Transverse colon (tissue), 4 donors: Measurements from ENCODE around the gene HHIPL1. TPM values are rescaled to one million over a fixed set of nuclear protein-coding genes. Genes with fewer than 3 reads are reported as not detected.

Experiments used
- DNase-seq: peaks from one replicate; pipeline ENCODE4 v3.0.0-alpha.2; 2019
- H3K27ac ChIP-seq, 4 donors: fragments of 200-600 bp; sonication (generic); 2 replicates each; pipeline ENCODE4 v1.5.1; 2016 to 2018; ENCODE audit warnings: inconsistent platforms in 4 of 4
- H3K27me3 ChIP-seq: fragments of 200-600 bp; sonication (generic); 2 replicates; pipeline ENCODE4 v1.5.1; 2017; ENCODE audit warnings: inconsistent platforms
- H3K36me3 ChIP-seq, 4 donors: fragments of 200-600 bp; sonication (generic); 2 replicates each; pipeline ENCODE4 v1.5.1; 2017 to 2019; ENCODE audit warnings: inconsistent platforms in 4 of 4
- H3K4me1 ChIP-seq, 4 donors: fragments of 200-600 bp; sonication (generic); 2 replicates each; pipeline ENCODE4 v1.5.1; 2017 to 2020; ENCODE audit warnings: inconsistent platforms in 4 of 4
- H3K4me3 ChIP-seq, 4 donors: fragments of 200-600 bp; sonication (generic); 1 replicate in 1 of 4; 2 replicates in 3 of 4; pipeline versions ENCODE4 v1.5.1 to v1.6.1; 2017 to 2019; ENCODE audit warnings: inconsistent platforms in 4 of 4
- H3K9me3 ChIP-seq, 2 donors: fragments of 200-600 bp; sonication (generic); 2 replicates each; pipeline ENCODE4 v1.5.1; 2017 to 2019; ENCODE audit warnings: inconsistent platforms in 2 of 2
- CTCF ChIP-seq, 5 experiments: fragments of 200-600 bp in 3 of 5; fragments of 450-650 bp in 2 of 5; sonication (generic) in 3 of 5; IDR thresholded peaks; 1 replicate in 2 of 5; 2 replicates in 3 of 5; pipeline ENCODE4 v1.5.1; 2016 to 2017; ENCODE audit warnings: antibody characterized with exemption in 5 of 5, inconsistent platforms in 3 of 5, mild to moderate bottlenecking in 2 of 5, moderate library complexity in 1 of 5
- EP300 ChIP-seq: sonication (generic); formaldehyde crosslinking; IDR thresholded peaks from one replicate; pipeline ENCODE4 v1.6.1; 2017; ENCODE audit warnings: antibody characterized with exemption, low read depth
- POLR2A ChIP-seq: fragments of 450-650 bp; IDR thresholded peaks from one replicate; pipeline ENCODE4 v1.6.1; 2016; ENCODE audit warnings: antibody characterized with exemption, mild to moderate bottlenecking, moderate library complexity
- POLR2AphosphoS5 ChIP-seq, 3 donors: sonication (generic); formaldehyde crosslinking; IDR thresholded peaks; one replicate each; pipeline ENCODE4 v1.6.1; 2016; ENCODE audit warnings: antibody characterized with exemption in 3 of 3
- whole genome bisulfite sequencing, 2 donors: methylation state at CpG; one replicate each; pipeline ENCODE4 v1.1.5; 2018; ENCODE audit warnings: low coverage in 1 of 2; 5-methylcytosine and 5-hydroxymethylcytosine counted together
- in situ Hi-C, 4 donors: fragments of 200-750 bp; cut with MboI; loops; one replicate each; pipeline versions ENCODE4 v1.15.0 to v1.15.1; 2017; ENCODE audit warnings: low sequenced_read_pairs in 3 of 4, low pct_ligation_motif_present in 1 of 4, low pct_unique_long_range_greater_than_20kb in 1 of 4
- intact Hi-C: fragments of 100-400 bp; cut with DNase I; formaldehyde crosslinking; loops from one replicate; pipeline ENCODE4 v1.15.1; 2023; ENCODE audit warnings: low total_unique reads
- total RNA-seq, 4 donors: library from RNA; depleted of rRNA; stranded (reverse); fragments of >200 nt; gene quantifications; one replicate each; pipeline ENCODE4 v1.1.0, GENCODE V29; 2016

HHIPL1 gene
- total RNA-seq, 4 donors from 2014 or later: 0.40 to 31.0 (median 0.87) TPM

GRCh38 chr14:99608591-99608990, 36.3 kb upstream of the HHIPL1 start:
- in situ Hi-C loops (loop anchor here in 1 of 4 donors (25.0 kb wide), 1 partner anchor 96 kb away; no protein-coding TSS in a partner anchor), intact Hi-C loops (no loop called here)
- peaks cover 4 to 26% (median 9%) of the 10 kb centered on the region in 4 donors for H3K4me1 ChIP-seq
- 96% methylated on average over 2 of the region's 2 CpGs; no CpG with 5 or more reads in 1 of the 2 donors for WGBS, 2 donors
- no peak overlapping the region for H3K27ac ChIP-seq
- TF ChIP-seq EP300: no peak
- TF ChIP-seq POLR2A: no peak
- no peak for TF ChIP-seq CTCF (IDR thresholded peaks at IDR 0.05)
- no peak for TF ChIP-seq POLR2AphosphoS5 (IDR thresholded peaks at IDR 0.05)
- H3K4me3 ChIP-seq: no peak overlapping the region
- no peaks in the 10 kb centered on the region for H3K27me3 ChIP-seq
- no peak for DNase-seq
- H3K36me3 ChIP-seq: no peaks in the 10 kb centered on the region
- H3K9me3 ChIP-seq: no peaks in the 10 kb centered on the region

GRCh38 chr14:99609245-99610170, 35.4 kb upstream of the HHIPL1 start:
- Histone ChIP-seq H3K27ac (no peak overlapping the region), H3K4me3 (no peak overlapping the region), H3K9me3 (no peaks in the 10 kb centered on the region), H3K27me3 (no peaks in the 10 kb centered on the region), H3K4me1 (peaks cover 4 to 25% (median 9%) of the 10 kb centered on the region in 4 donors), H3K36me3 (no peaks in the 10 kb centered on the region)
- in situ Hi-C loops (loop anchor here in 1 of 4 donors (25.0 kb wide), 1 partner anchor 97 kb away; no protein-coding TSS in a partner anchor), intact Hi-C loops (no loop called here)
- peak; percentile 32 for DNase-seq
- 53% methylated on average over 8 of the region's 10 CpGs; no CpG with 5 or more reads in 1 of the 2 donors for WGBS, 2 donors
- TF ChIP-seq CTCF (IDR thresholded peaks at IDR 0.05): peak in 3 of 5 experiments; percentile 18 to 39 (median 38)
- no peak for TF ChIP-seq EP300
- TF ChIP-seq POLR2AphosphoS5 (IDR thresholded peaks at IDR 0.05): no peak
- TF ChIP-seq POLR2A: no peak

GRCh38 chr14:99611646-99612045, 33.3 kb upstream of the HHIPL1 start:
- TF ChIP-seq EP300 (no peak), CTCF (IDR thresholded peaks at IDR 0.05) (no peak), POLR2AphosphoS5 (IDR thresholded peaks at IDR 0.05) (no peak), POLR2A (no peak)
- intact Hi-C loops (no loop called here), in situ Hi-C loops (loop anchor here in 1 of 4 donors (25.0 kb wide), 1 partner anchor 99 kb away; no protein-coding TSS in a partner anchor)
- Histone ChIP-seq H3K27me3 (peaks cover 2% of the 10 kb centered on the region), H3K27ac (peak overlapping the region in 2 of 4 donors; percentile 24 to 30), H3K4me3 (no peak overlapping the region), H3K9me3 (no peaks in the 10 kb centered on the region), H3K4me1 (peaks cover 0 to 20% (median 7%) of the 10 kb centered on the region in 4 donors), H3K36me3 (no peaks in the 10 kb centered on the region)
- DNase-seq: no peak
- 90 to 93% methylated on average over 4 of the region's 4 CpGs for WGBS, 2 donors

- no peak overlapping the region for H3K4me3 ChIP-seq
- peaks cover 0 to 20% (median 7%) of the 10 kb centered on the region in 4 donors for H3K4me1 ChIP-seq
- peaks cover 3% of the 10 kb centered on the region for H3K27me3 ChIP-seq
- 46 to 62% methylated on average over 8 to 11 of the region's 11 CpGs for WGBS, 2 donors
- DNase-seq: peak; percentile 59
- in situ Hi-C loops (loop anchor here in 1 of 4 donors (25.0 kb wide), 1 partner anchor 100 kb away; no protein-coding TSS in a partner anchor), intact Hi-C loops (no loop called here)
- no peak for TF ChIP-seq POLR2A
- TF ChIP-seq CTCF (IDR thresholded peaks at IDR 0.05): no peak
- TF ChIP-seq POLR2AphosphoS5 (IDR thresholded peaks at IDR 0.05): no peak
- no peak for TF ChIP-seq EP300
- H3K27ac ChIP-seq: peak overlapping the region in 2 of 4 donors; percentile 24 to 30
- no peaks in the 10 kb centered on the region for H3K36me3 ChIP-seq
- no peaks in the 10 kb centered on the region for H3K9me3 ChIP-seq
Observed at GRCh38 chr14:99612071-99612737, 32.7 kb upstream of the HHIPL1 start.
